Left lobe of liver (tissue), 2 donors: ENCODE results near the gene ALAS1. TPM values are rescaled to one million over a fixed set of nuclear protein-coding genes. Genes with fewer than 3 reads are reported as not detected.

Experiments
- ATAC-seq: fragments of 200-7000 bp; cut with Tn5 transposase; one replicate; pipeline ENCODE4 v1.9.1; 2020; ENCODE audit warnings: mild to moderate bottlenecking, moderate library complexity
- DNase-seq: peaks from one replicate; pipeline ENCODE4 v3.0.0-alpha.2; 2020; ENCODE audit warnings: low spot score
- total RNA-seq: library from RNA; stranded (reverse); gene quantifications from one replicate; pipeline ENCODE4 v1.2.1, GENCODE V29; 2021
- donor health status: DM: no; HTN: no; CAD: no; lungs with moderate emphysema.
- donor health status: DM: no; HTN: yes; CAD: no.

ALAS1 gene
- total RNA-seq, 1 donor from 2014 or later, result 187 TPM

DNA sequence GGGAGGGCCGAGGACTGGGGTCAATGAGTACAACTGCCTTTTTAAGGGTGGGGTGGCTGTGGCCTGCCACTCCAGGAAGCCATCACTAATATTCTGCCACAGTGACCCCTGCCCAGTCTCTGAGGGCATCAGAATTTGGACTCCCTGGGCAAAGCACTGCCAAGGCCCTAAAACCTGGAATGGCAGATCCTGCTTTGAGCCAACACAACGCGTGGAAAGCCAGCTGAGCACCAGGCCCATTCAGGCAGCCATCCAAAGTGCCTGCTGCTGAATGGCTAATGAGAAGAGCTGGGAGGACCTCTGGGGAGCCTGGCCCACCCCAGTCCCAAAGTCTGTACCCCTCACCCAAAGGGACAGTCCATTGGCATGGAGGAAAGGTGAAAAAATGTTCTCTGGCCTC, 36.0 kb downstream of the ALAS1 start:
- ATAC-seq (peak; percentile 64), DNase-seq (peak; percentile 92)

- ATAC-seq (no peak), DNase-seq (no peak)
These were observed 36.8 kb downstream of the ALAS1 start for GRCh38 chr3:52234516-52235447.

GRCh38 chr3:52236424-52236886, 38.5 kb downstream of the ALAS1 start:
- ATAC-seq, result no peak
- no peak for DNase-seq

DNA sequence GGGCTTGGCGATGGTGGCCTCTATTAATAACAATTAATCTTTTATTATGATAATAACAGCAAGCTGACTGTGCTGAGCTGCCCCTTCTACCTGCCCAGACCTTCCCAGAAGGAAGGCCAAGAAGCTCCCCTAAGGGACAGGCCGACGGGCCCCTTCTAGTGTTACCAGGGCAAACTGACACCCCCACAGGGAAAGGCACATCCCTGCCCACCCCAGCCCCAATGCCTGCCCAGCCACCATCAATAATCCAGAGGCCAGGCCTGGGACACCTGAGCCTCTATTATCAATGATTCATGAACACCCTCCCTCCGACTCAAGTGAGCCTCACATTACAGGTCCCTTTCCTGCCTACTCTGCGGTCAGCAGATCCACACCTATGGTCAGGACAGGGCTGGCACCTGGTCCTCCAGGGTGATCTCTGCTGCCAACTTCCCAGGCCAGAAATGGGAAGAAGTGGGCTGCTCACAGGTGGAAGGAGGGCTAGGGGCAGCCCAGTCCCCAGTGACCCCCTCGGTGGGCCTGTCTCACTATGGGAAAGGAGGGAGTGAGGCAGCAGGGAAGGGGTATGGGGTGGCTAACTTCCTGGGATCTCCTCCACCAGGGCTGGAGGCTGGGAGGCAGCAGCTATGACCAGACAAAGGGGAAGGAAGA, 39.2 kb downstream of the ALAS1 start:
- ATAC-seq, result no peak
- no peak for DNase-seq

DNA sequence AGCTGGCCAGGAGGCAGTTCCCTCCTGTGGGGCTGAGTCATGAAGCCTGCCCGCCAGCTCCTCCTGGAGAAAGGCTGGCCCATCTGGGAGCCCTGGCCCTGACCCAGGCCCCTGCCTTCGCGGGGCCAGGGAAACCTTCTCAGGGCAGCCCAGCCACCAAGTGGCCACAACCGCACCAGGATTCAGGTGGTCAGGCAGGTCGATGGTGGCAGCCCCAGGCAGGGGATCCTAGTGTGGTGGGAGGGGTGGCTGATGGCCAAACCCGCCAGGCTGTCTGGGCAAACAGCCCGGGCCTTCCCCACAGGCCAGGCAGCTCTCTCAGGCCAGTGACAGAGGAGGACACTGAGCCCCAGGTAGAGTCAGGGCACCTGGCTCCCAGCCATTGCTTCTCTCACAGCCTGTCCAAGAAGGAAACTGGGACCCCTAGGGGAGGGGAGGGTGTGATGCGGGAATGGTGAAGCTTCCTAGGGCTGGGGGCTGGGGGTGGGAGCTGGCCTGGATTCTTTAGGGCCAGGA, 39.8 kb downstream of the ALAS1 start:
- ATAC-seq, result peak; percentile 39
- DNase-seq, result peak; percentile 81

GRCh38 chr3:52238193-52238760, 40.3 kb downstream of the ALAS1 start:
- peak; percentile 18 for ATAC-seq
- DNase-seq, result no peak

DNA sequence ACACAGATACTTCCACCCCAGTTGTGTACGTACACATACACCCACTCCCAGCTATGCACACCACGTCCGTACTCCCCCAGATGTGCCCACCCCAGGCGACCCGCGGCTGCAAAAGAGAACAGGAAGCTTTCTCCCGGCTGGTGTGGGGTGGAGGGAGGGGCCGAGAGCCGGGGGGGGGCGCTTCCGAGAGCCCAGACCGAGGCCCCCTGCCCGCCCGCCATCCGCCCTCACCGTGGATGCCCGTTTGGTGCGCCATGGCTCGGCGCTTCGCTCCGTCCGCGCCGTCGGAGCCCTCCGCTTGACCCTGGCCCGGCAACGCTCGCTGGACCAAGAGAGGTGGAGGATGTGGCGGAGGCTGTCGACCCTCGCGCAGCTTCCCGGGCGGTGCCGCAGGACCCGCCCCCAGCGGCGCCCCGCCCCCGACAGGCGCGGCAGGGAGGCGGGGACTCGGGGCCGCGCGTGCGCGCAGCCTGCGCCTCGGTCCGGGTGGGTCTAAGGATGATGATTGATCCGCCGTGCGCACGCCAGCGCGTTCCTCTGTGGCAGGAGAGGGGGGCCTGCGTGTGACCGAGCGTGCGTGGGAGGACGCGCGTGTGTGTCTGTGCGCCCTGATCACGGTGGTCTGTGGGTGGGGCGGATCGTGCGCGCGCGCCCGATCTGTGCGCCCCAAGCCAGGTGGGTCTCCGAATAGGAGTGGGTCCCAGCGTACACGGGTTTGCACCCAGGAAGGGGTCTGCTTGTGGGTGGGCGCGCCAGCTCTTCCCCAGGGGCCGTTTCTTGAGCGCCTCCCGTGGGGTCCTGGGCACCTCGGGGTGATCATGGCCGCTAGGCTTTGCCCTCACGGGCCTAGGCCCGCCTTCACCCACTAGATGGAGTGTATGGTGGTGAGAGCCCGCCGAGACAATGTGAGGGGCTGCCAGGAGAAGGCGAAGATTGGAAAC, 41.1 kb downstream of the ALAS1 start, which contains the start of gene TWF2:
Gene TWF2, minus strand, starts transcription at position 398 of the 941 bp plus-strand sequence. Its CDS starts 142 bp downstream, at position 256.
- DNase-seq, result peak; percentile 80
- ATAC-seq, result peak; percentile 79

- ATAC-seq (peak; percentile 44), DNase-seq (no peak)
These were observed 42.3 kb downstream of the ALAS1 start for GRCh38 chr3:52240059-52240885.

GRCh38 chr3:52240886-52241370, 43.0 kb downstream of the ALAS1 start:
- DNase-seq (no peak), ATAC-seq (no peak)

GRCh38 chr3:52242039-52242438, 44.1 kb downstream of the ALAS1 start:
- no peak for DNase-seq
- ATAC-seq, result no peak

- DNase-seq (peak; percentile 53), ATAC-seq (no peak)
These were observed 46.0 kb downstream of the ALAS1 start for GRCh38 chr3:52243791-52244628.

DNA sequence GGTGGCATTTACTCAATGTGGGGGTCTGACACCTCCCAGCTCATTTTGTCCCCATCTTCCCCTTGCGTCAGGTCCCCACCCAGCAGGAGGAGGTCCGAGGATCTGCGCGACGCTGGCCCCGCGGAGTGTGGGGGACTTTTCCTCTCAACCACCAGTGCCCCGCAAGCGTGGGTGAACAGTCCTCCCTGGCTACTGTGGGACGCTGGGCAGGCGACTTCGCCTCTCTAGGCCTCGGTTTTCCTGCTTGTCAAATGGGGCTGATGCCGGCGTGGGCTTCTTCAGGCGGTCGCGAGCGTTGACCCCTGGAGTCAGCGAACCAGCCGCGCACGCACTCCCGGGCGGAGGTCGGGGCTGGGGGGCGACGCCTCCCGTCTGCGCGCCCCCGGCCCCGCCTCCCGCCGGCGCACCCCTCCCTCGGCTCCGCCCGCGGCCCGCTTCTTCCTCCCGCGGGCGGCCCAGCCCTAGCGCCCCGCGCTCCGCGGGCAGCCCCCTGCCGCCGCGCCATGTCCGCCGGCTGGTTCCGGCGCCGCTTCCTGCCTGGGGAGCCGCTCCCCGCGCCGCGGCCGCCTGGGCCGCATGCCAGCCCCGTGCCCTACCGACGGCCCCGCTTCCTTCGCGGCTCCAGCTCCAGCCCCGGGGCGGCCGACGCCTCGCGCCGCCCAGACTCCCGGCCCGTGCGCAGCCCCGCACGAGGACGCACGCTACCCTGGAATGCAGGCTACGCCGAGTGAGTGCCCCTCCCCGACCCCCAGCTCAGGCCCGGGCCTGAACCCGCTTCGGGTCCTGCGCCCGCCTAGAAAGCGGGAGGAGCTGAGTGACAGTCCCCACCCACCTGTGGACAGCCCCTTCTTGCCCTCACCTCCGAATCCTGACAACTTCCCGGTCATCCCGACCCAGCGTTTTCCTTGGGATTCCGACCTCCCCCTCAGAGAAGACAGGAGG, 47.6 kb downstream of the ALAS1 start, which contains the start of gene PPM1M:
Gene PPM1M, plus strand, starts transcription at position 438 of the 942 bp plus-strand sequence. Its CDS starts 66 bp downstream, at position 504.
- ATAC-seq, result peak; percentile 44
- DNase-seq, result peak; percentile 60

DNA sequence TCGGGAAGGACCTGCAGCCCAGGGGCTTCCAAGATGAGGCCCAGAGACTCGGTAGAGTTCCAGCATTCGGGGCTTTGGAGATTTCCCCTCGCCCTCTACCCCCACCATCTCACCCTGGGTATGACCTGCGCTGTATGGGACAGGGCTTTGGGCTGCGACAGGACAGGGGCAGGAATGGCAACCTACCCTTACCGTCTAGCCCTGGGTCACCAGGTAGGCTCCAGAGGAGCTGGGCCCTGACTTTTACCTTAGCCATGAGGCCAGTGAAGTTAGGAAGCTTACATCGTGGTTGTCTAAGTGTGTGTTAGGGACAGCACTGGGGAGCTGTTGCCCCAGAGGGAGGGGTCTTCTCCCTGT, 48.3 kb downstream of the ALAS1 start:
- DNase-seq (no peak), ATAC-seq (peak; percentile 4)

DNA sequence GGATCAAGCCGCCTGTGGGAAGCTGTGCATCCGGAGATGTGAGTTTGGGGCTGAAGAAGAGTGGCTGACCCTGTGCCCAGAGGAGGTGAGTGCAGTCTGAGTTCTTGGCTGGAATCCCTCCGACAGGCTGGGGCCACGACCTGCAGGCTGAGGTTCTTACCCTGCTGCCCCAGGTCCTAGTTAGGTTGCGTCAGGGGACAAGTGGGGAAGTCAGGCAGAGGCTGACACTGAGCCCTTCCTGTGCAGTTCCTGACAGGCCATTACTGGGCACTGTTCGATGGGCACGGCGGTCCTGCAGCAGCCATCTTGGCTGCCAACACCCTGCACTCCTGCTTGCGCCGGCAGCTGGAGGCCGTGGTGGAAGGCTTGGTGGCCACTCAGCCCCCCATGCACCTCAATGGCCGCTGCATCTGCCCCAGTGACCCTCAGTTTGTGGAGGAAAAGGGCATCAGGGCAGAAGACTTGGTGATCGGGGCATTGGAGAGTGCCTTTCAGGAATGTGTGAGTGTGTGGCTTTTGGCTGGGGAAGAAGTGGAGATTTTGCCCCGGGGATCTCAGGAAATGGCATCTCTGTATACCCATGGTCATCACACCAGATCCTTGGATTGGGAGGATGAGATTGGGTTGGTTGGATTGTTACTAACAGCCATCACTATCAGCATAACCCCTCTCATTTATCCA, 48.9 kb downstream of the ALAS1 start:
- ATAC-seq (peak; percentile 64), DNase-seq (peak; percentile 70)

DNA sequence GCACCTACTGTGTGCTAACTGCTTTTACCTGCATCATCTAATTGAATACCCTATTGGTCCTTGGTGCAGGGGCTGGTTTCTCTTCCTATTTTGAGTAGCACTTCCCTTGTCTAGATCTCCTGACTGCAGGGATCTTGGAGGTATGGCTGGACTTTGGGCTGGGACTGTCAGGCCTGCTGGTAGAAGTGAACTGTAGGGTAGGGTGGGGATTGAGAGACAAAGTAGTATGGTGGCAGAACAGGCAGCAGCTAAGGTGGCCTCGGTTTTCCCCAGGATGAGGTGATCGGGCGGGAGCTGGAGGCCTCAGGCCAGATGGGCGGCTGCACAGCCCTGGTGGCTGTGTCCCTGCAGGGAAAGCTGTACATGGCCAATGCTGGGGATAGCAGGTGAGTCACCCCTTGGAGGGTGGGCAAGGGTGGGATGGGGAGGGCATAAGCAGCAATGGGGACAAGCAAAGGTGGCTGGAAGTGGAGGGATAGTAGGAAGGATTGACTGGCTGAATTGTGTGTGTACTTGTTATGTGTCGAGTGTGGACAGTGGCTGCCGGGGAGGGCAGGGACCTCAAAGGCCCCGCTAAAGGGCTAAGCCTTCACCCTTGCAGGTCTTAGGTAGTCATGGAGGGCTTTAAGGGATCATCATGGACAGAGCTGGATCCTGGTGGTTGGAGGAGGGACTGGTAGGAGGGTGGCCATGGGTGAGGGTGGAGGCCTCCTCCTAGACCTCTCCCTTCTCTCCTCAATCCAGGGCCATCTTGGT, 49.6 kb downstream of the ALAS1 start:
- no peak for ATAC-seq
- peak; percentile 43 for DNase-seq

DNA sequence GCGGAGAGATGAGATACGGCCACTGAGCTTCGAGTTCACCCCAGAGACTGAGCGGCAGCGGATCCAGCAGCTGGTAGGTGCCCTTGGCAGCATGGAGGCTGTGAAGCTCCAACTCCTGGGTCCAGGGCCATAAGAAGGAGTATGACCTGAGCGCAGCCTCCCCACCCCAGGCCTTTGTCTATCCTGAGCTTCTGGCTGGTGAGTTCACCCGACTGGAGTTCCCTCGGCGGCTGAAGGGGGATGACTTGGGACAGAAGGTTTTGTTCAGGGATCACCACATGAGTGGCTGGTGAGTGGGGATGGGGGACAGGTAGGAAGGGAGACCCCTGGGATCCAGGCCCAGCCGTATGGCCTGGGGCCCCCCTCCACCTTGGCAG, 50.2 kb downstream of the ALAS1 start:
- no peak for DNase-seq
- no peak for ATAC-seq
